Upper lobe of right lung (tissue), 1 donor: ENCODE results near the gene NAALADL2. TPM values are rescaled to one million over a fixed set of nuclear protein-coding genes. Genes with fewer than 3 reads are reported as not detected.

ENCODE experiments used
- ATAC-seq: fragments of 200-7000 bp; cut with Tn5 transposase; one replicate; pipeline ENCODE4 v1.9.1; 2020; ENCODE audit warnings: mild to moderate bottlenecking, moderate library complexity
- DNase-seq: peaks from one replicate; pipeline ENCODE4 v3.0.0-alpha.2; 2020
- H3K27ac ChIP-seq: fragments of 200-600 bp; one replicate; pipeline ENCODE4 v1.8.0; 2022
- H3K27me3 ChIP-seq: fragments of 200-600 bp; one replicate; pipeline ENCODE4 v1.8.0; 2022; ENCODE audit warnings: mild to moderate bottlenecking
- H3K36me3 ChIP-seq: fragments of 200-600 bp; one replicate; pipeline ENCODE4 v1.8.0; 2022
- H3K4me1 ChIP-seq: fragments of 200-600 bp; one replicate; pipeline ENCODE4 v1.8.0; 2022
- H3K4me3 ChIP-seq: fragments of 200-600 bp; one replicate; pipeline ENCODE4 v1.8.0; 2022; ENCODE audit warnings: mild to moderate bottlenecking
- H3K9me3 ChIP-seq: fragments of 200-600 bp; one replicate; pipeline ENCODE4 v1.8.0; 2022
- intact Hi-C: fragments of 100-400 bp; cut with DNase I; formaldehyde crosslinking; loops from one replicate; pipeline ENCODE4 v1.11.0; 2022
- total RNA-seq: library from RNA; stranded (reverse); fragmentation: NEBNext Ultra II Directional; extraction: Animal tissue kit (Norgen Biotek cat#: 25700); gene quantifications from one replicate; pipeline ENCODE4 v1.2.1, GENCODE V29; 2021
- TF ChIP-seq, protein P1 (sequence below): fragments of 200-600 bp; IDR thresholded peaks from one replicate; pipeline ENCODE4 v1.8.0; 2022; ENCODE audit warnings: antibody characterized with exemption
- donor health status: DM: no; HTN: yes; CAD: no; lungs with severe emphysema.

The NAALADL2 gene
- total RNA-seq, 1 donor from 2014 or later, result 8.5 TPM

DNA sequence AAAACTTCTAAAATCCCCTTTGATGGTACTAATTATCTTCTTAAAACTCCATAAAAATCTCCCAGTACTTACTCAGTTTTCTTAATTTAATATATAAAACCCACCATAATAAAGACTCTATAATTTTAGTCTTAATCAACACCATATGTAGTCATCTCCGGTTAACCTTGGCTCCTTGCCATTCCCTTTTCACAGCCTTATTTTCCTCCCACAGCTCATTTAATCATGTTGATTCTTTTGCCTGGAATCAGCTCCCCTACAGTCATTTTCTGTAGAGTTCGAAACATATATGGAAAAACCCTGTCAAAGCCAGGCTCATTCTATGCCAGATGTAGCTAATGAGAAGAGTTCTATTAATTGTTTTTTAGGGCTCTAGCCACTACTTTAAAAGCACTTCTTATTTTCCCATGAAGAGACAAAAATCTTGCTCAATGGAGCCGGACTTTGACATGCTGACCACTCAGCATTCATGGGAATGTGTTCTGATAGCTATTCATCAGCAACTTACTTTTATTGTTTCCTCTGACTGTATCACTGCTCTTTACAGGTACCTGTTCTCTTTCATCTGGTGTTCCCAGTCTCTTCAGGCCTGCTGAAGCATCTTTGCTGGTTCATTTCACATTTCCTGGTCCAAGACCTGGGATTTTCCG lies 573.4 kb downstream of the NAALADL2 start:
- DNase-seq (no peak), ATAC-seq (no peak)
- Histone ChIP-seq H3K36me3 (no peaks in the 10 kb centered on the region), H3K27ac (no peak overlapping the region), H3K9me3 (no peaks in the 10 kb centered on the region), H3K27me3 (no peaks in the 10 kb centered on the region), H3K4me3 (no peak overlapping the region), H3K4me1 (no peaks in the 10 kb centered on the region)
- intact Hi-C loops, result no loop called here
- TF ChIP-seq, protein P1, sequence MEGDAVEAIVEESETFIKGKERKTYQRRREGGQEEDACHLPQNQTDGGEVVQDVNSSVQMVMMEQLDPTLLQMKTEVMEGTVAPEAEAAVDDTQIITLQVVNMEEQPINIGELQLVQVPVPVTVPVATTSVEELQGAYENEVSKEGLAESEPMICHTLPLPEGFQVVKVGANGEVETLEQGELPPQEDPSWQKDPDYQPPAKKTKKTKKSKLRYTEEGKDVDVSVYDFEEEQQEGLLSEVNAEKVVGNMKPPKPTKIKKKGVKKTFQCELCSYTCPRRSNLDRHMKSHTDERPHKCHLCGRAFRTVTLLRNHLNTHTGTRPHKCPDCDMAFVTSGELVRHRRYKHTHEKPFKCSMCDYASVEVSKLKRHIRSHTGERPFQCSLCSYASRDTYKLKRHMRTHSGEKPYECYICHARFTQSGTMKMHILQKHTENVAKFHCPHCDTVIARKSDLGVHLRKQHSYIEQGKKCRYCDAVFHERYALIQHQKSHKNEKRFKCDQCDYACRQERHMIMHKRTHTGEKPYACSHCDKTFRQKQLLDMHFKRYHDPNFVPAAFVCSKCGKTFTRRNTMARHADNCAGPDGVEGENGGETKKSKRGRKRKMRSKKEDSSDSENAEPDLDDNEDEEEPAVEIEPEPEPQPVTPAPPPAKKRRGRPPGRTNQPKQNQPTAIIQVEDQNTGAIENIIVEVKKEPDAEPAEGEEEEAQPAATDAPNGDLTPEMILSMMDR, result no peak

DNA sequence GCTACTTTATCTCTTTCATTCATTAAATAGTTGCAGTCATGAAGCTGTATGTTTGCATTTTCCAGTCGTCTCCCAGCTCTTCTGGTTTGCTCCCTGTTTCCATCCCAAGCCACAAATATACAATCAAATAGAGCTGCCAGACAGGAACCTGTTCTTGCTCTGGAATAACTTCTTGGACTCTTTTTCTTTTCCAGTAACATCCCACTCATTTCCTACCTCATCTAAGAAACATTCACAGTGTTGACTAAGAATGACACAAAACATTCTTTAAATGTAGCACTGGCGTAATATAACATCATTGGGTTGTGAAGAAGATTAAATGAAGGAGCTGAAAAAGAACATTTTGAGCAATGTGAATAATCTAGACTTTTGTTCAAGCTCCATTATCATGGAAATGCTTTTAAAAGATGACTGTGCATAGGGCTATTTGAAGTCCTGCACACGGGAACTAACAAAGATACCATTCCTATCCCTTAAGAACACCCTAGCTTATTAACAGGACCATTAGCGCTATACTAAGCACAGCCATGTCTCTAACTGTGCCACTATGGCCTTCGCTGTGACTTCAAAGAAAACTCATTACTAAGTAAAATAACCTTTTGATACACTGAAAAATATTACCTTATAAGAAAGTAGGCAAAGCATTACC lies 574.0 kb downstream of the NAALADL2 start:
- TF ChIP-seq, protein P1, result no peak
- Histone ChIP-seq H3K9me3 (no peaks in the 10 kb centered on the region), H3K27me3 (no peaks in the 10 kb centered on the region), H3K36me3 (no peaks in the 10 kb centered on the region), H3K4me3 (no peak overlapping the region), H3K27ac (no peak overlapping the region), H3K4me1 (no peaks in the 10 kb centered on the region)
- ATAC-seq (no peak), DNase-seq (no peak)
- intact Hi-C loops, result no loop called here

DNA sequence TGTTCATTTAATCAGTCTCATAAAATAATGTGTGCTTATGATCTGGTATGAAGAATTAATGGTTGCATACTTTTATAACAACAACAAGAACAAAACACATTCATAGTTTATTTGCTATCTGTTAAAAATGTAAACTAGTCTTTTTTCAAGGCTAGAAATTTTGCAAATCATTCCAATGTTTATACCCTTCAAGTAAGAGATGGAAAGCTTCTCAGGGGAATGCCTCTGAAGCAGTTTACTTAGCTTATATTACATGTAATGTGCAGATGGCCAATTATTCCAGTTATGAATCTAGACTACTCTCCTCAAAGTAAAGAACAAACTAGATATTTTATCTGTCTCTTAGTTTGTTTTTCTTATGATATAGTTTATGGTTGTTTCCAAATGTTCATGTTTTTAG lies 575.4 kb downstream of the NAALADL2 start:
- Histone ChIP-seq H3K27ac (no peak overlapping the region), H3K9me3 (no peaks in the 10 kb centered on the region), H3K4me3 (no peak overlapping the region), H3K4me1 (no peaks in the 10 kb centered on the region), H3K36me3 (no peaks in the 10 kb centered on the region), H3K27me3 (no peaks in the 10 kb centered on the region)
- intact Hi-C loops, result no loop called here
- no peak for ATAC-seq
- no peak for DNase-seq
- TF ChIP-seq, protein P1, result no peak

DNA sequence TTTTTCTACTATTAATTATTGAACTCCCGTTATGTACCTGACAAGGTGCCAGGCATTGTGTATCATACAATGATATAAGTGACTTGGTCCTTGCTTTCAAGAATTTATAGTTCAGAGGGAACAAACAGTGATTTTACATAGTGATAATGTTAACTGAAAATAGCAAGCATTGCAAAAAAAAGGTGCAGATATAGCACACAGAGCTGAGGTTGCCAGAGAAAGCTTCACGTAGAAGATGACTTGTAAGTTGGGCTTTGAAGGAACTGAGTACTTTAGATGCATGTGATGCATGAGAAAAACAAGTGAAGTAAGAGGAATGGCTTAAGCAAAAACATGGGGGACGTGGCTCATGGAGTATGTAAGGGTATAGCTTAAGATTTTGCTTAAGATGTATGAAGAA lies 584.5 kb downstream of the NAALADL2 start:
- H3K27me3 ChIP-seq, result no peaks in the 10 kb centered on the region
- DNase-seq (no peak), ATAC-seq (no peak)
- no peaks in the 10 kb centered on the region for H3K36me3 ChIP-seq
- intact Hi-C loops, result no loop called here
- no peaks in the 10 kb centered on the region for H3K4me1 ChIP-seq
- H3K4me3 ChIP-seq, result no peak overlapping the region
- no peaks in the 10 kb centered on the region for H3K9me3 ChIP-seq
- TF ChIP-seq, protein P1, result no peak
- H3K27ac ChIP-seq, result no peak overlapping the region

DNA sequence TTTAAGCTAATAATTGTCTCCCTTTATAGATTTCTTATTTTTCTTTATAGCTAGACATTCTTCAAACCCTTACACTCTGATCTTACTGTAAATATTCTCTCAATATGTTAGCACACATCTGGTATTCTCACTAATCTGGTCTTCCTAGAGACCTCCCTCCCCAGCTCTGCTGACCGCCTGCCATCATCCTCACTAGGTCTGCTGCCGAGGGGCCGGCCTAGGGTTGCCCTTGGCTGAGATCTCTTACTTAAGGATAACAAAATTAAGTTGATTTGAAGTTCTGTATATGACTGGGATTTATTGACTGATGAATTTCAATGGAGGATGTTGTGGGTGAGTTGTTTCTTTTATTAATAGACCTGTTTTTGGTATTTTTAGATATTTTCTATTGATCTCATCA lies 586.6 kb downstream of the NAALADL2 start:
- Histone ChIP-seq H3K4me3 (no peak overlapping the region), H3K4me1 (no peaks in the 10 kb centered on the region), H3K27me3 (no peaks in the 10 kb centered on the region), H3K9me3 (no peaks in the 10 kb centered on the region), H3K36me3 (no peaks in the 10 kb centered on the region), H3K27ac (no peak overlapping the region)
- DNase-seq (no peak), ATAC-seq (no peak)
- TF ChIP-seq, protein P1, result no peak
- intact Hi-C loops, result no loop called here
